HG02798 (cell line): ENCODE data around the gene PTTG1.
"Not testable (repeated sequence)": the region's sequence is repeated elsewhere in the genome, so short reads cannot be mapped to it uniquely, and the experiment has no call there.

Experiments
- ATAC-seq: cut with Tn5 transposase; IDR thresholded peaks from one replicate; pipeline ENCODE4 v1.9.1; 2021; ENCODE audit warnings: mild to moderate bottlenecking; ENCODE audit not compliant: unreplicated experiment, poor library complexity

Gene PTTG1

GRCh38 chr5:160419458-160420330, 2.0 kb upstream of the PTTG1 start:
- no peak for ATAC-seq

DNA sequence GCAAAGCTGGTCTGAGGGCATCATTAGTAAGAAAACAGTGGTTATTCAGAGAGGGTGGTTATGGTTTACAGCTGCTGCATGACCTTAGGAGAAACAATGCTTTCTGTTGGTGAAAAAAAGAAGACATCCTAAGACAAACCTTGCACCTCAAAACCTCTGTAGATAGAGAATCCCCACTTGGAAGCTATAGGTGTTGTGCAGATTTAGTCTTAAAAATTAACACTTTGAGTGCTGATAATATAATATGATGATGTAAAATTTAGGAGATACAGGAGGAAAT, 1.4 kb upstream of the PTTG1 start:
- no peak for ATAC-seq

DNA sequence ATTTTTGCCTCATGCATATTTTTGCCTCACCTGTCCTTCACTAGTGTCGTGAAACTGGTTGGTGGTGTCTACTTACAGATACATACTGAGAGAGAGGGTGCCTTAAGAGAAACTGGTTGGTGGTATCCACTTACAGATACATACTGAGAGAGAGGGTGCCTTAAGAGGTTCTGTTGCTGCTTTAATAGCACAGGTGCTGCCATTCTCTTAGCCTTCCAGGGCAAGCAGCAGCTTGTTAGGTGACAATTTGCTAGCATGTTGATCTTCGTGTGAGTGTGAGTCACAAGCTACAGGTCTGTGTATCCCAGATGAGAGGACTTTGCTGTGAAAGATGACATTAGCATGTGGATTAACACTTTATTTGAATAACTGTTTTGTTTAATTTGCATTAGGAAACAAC, 1.4 kb downstream of the PTTG1 start:
- peak; percentile 14 for ATAC-seq

GRCh38 chr5:160427607-160428006, 6.0 kb downstream of the PTTG1 start:
- no peak for ATAC-seq

DNA sequence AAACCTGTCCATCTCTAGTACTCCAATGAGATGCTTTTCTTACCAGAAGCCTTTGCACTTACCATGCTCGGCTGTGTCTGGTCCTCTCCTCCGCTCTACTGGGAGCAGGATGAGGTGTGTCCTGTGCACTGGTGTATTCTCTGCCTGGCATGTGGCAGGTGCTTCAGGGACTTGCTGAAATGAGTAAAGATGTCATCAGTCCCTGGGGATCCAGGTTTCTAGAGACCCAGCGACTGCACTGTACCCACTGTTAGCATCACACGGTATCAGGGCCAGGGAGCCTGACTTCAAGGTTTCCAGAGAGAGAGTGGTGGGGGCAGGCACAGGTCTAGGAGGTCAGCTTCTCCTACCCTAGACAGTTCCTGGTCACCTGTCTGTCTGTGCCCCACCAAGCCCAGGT, 10.5 kb downstream of the PTTG1 start:
- no peak for ATAC-seq

- no peak for ATAC-seq
Observed at GRCh38 chr5:160432787-160433186, 11.1 kb downstream of the PTTG1 start.

DNA sequence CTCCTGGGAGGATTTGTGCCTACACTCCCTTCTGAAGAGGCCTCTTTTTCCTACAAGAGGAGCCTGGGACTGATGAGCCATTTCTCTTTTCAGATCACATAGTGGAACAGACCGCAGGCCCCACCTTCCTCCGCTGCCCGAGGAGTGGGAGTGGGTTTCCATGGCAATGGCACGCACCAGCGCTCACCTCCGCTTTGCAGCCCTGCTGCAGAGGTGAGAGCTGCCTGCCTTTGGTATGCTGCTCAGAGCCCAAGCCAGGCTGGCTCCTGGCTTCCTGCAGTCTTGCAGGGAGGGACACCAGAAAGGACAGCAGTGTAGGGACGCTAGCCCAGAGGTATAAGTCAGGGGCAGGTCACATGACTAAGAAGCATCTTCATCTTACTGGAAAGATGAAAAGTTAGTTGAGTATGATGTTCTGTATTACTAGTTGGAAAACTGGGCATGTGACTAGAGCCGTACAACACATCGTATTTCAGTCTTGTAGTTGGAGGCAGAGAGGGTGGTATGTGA, 12.4 kb downstream of the PTTG1 start:
- peak; percentile 82 for ATAC-seq

DNA sequence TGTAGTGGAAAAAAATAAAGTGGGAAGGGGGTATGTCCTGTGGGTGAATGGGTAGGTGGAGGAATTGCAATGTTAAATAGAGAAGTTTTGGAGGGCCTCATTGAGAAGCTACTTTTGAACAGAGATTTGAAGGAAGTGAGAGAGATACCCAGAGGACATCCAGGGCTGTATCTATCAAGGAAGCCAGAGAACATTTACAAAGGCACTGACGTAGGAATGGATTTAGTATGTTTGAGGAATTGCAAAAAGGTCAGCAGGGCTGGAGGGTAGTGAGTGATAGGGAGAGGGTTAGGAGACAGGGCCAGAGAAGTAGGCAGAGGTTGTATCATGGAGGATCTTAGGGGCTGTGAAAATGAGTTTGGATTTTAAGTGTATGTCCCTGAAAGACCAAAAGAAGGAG, 13.9 kb downstream of the PTTG1 start:
- no peak for ATAC-seq

DNA sequence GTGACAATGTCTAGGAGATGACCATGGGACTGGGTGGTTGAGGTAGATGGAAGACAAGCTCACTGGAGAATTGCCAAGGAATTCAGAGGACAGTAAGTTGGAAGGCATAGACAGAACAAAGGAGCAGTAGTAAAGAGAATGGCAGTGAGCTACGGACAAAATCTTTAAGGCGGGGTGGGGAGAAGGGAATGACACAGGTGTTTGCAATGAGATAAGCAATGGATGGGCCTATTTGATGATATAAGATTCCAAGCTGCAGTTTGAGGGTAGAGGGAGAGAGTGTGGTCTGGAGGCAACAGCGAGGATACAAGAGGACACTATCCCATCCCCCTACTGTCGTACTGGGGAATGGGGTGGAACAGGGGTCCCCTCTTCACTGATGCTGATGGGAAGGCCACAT, 14.4 kb downstream of the PTTG1 start:
- no peak for ATAC-seq

GRCh38 chr5:160436661-160437060, 15.0 kb downstream of the PTTG1 start:
- not testable (repeated sequence) for ATAC-seq

DNA sequence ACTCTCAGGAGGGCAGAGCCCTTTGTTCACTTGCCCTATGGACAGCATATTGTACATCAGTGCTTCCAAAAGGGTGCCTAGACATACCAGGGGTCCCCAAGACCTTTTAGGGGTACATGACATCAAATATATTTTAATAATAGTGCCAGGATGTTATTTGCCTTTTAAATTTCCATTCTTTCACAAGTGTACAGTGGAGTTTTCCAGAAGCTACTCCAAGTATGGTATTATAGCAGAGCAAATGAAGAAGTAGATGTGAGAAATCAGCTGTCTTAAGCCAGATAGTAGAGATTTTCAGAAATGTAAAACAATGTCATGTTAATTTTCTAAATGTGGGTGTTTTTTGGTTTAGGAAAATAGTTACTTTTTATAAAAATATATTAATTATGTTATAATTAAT, 15.6 kb downstream of the PTTG1 start:
- ATAC-seq, result no peak

DNA sequence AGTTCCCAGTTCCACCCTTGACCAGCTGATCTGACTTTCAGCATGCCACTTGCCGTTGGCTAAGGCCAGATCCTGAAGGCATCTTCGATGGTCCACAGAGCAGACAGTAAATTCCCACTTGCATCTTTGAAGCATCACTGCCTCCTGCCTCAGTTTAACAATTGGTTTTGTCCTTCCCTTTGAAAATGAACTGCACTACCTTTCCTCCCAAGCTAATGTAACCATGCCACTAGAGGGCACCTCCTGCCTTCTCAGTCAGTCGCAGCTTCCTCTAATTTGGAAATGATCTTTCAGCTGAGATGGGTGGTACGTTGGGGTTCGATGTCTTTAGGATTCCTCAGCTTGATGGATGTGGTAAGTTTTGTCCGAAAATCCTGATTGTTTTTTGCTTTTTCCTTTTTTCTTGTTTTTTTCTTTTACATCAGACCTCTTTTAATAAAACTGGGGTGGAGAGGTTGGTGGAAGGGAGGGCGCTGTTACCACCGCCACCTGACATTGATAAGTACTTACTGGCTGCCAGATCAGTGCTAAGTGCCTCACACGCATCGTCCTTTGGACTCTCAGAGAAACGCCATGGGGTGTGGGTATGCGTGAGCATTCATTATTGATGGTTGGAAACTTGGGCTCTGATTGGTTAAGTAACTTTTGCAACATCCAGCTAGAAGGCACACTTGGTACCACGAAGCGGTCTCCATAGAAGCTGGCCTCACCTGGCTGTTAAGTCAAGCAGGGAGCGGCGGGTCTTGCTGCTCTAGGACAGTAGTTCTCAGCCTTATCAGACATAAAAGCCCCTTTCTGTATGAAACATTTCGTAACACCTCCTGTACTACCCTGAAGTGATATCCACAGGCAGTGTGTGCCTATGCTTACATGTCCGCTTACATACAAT, 16.9 kb downstream of the PTTG1 start:
- ATAC-seq, result peak; percentile 40

- peak; percentile 66 for ATAC-seq
Observed at GRCh38 chr5:160439205-160439600, 17.5 kb downstream of the PTTG1 start.

GRCh38 chr5:160441311-160441781, 19.7 kb downstream of the PTTG1 start:
- ATAC-seq, result peak; percentile 24

GRCh38 chr5:160442824-160443431, 21.3 kb downstream of the PTTG1 start:
- peak; percentile 17 for ATAC-seq

DNA sequence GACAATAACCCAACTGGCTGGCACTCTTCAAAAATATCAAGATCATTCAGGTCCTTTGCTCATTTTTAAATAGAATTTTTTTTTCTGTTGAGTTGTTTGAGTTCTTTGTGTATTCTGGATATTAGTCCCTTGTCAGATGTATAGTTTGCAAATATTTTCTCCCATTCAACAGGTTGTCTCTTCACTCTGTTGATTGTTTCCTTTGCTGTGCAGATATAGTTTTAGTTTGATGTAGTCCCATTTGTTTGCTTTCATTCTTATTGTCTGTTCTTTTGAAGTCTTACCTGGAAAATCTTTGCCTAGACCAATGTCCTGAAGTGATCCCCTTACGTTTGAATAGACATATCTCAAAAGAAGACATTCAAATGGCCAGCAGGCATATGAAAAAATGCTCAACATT, 22.8 kb downstream of the PTTG1 start:
- ATAC-seq, result no peak

DNA sequence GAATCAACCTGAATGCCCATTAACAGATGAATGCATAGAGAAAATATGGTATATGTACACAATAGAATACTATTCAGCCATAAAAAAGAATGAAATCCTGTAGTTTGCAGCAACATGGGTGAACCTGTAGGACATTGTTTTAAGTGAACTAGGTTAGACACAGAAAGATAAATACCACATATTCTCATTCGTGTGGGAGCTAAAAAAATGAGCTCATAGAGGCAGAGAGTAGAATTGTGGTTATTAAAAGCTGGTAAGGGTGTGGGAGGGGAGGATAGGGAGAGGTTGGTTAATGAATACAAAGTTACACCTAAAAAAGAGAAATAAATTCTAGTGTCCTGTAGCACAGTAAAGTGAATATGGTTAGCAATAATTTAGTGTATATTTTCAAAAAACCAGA, 23.5 kb downstream of the PTTG1 start:
- ATAC-seq, result peak; percentile 43

GRCh38 chr5:160445751-160446150, 24.1 kb downstream of the PTTG1 start:
- no peak for ATAC-seq

- ATAC-seq, result no peak
Observed at GRCh38 chr5:160448886-160449285, 27.2 kb downstream of the PTTG1 start.

- ATAC-seq, result no peak
Observed at GRCh38 chr5:160449458-160449857, 27.8 kb downstream of the PTTG1 start.
